ENCODE data around the gene ANO8. TPM values are rescaled to one million over a fixed set of nuclear protein-coding genes. Genes with fewer than 3 reads are reported as not detected.
"Not testable (repeated sequence)": the region's sequence is repeated elsewhere in the genome, so short reads cannot be mapped to it uniquely, and the experiment has no call there.

ANO8 gene
- total RNA-seq, 1 donor: 5.1 TPM

DNA sequence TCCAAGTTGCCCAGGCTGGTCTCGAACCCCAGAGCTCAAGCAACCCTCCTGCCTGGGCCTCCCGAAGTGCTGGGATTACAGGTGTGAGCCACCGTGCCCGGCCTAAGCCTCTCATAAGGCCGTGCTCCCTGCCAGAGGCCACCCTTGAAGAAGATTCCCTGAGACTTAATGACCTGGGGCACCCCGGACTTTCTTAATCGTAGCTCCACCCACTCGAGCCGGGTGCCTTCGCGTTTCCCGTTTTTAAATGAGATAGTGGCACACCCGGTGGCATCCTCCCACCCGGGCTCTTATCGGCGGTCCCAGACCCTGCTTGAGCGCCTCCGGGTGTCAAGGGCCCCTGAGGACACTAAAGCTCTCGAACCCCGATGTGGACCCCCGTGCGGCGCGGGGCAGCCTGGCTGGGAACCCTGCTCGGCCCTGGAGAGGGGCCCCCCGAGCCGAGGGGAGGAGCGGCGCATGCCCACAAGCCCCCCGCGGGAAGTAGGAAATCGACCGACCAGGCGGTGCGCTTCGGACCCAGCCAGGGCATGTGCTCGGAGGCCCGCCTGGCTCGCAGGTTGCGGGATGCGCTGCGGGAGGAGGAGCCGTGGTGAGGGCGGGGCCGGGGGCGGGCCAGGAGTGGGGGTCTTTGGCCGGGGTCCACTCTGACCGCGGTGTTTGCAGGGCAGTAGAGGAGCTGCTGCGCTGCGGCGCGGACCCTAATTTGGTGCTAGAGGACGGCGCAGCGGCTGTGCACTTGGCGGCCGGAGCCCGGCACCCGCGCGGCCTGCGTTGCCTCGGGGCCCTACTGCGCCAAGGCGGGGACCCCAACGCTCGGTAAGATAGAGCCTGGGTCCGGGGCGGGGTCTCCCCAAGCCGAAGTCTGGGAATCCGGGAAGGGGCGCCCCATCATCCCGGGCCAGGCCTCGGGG, 53.0 kb downstream of the ANO8 start, which contains the start of gene ANKLE1:
Gene ANKLE1, plus strand, starts transcription at position 511 of the 914 bp plus-strand sequence. Its CDS starts 20 bp downstream, at position 531.
- peak; percentile 76 for DNase-seq (ENCODE audit: insufficient read length, low spot score, missing footprints)

DNA sequence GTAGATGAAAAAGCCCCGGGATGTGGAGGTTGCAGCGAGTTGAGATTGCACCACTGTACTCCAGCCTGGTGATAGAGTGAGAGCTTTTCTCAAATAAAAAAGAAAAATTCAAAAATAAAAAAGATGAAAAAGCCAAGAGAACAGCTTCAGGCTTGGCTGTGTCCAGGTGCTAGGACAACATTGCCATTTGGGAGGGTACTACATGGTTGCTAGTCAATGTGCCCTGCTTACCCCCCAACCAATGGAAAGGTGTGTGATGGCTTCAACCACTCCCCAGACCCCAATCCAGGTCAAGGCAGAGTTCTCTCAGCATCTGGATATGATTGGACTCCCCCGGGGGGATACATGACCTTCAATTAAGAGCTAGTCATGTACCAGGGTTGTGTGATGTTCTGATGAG, 55.2 kb downstream of the ANO8 start:
- TF ChIP-seq, protein P1, sequence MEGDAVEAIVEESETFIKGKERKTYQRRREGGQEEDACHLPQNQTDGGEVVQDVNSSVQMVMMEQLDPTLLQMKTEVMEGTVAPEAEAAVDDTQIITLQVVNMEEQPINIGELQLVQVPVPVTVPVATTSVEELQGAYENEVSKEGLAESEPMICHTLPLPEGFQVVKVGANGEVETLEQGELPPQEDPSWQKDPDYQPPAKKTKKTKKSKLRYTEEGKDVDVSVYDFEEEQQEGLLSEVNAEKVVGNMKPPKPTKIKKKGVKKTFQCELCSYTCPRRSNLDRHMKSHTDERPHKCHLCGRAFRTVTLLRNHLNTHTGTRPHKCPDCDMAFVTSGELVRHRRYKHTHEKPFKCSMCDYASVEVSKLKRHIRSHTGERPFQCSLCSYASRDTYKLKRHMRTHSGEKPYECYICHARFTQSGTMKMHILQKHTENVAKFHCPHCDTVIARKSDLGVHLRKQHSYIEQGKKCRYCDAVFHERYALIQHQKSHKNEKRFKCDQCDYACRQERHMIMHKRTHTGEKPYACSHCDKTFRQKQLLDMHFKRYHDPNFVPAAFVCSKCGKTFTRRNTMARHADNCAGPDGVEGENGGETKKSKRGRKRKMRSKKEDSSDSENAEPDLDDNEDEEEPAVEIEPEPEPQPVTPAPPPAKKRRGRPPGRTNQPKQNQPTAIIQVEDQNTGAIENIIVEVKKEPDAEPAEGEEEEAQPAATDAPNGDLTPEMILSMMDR (IDR thresholded peaks at IDR 0.05; ENCODE audit: extremely low read depth, low read depth, low read length): no peak
- DNase-seq (ENCODE audit: insufficient read length, low spot score, missing footprints): no peak
- H3K27ac ChIP-seq (ENCODE audit: low read depth, low read length): no peak overlapping the region
- H3K36me3 ChIP-seq (ENCODE audit: insufficient read depth, low read length): peaks cover 21% of the 10 kb centered on the region
- no peak overlapping the region for H3K4me2 ChIP-seq (ENCODE audit: insufficient read depth, low read length)
- no peaks in the 10 kb centered on the region for H3K79me2 ChIP-seq (ENCODE audit: insufficient read depth, low read length)
- H4K20me1 ChIP-seq (ENCODE audit: insufficient read depth, low read length): peaks cover 3% of the 10 kb centered on the region
- peaks cover 7% of the 10 kb centered on the region for H3K4me1 ChIP-seq (ENCODE audit: insufficient read depth, low read length)
- no peaks in the 10 kb centered on the region for H3K27me3 ChIP-seq (ENCODE audit: insufficient read depth, low read length)
- H3K9me3 ChIP-seq (ENCODE audit: low read depth, low read length): no peaks in the 10 kb centered on the region
- no peak overlapping the region for H3K4me3 ChIP-seq (ENCODE audit: insufficient read depth, low read length)
- H2AFZ ChIP-seq (ENCODE audit: low read length): no peak overlapping the region

More for the DNA sequence above, 53.0 kb downstream of the ANO8 start, which contains the start of gene ANKLE1:
- Histone ChIP-seq H3K79me2 (ENCODE audit: insufficient read depth, low read length) (no peaks in the 10 kb centered on the region), H3K36me3 (ENCODE audit: insufficient read depth, low read length) (peaks cover 2% of the 10 kb centered on the region), H3K4me3 (ENCODE audit: insufficient read depth, low read length) (peak within 1 kb of the TSS; percentile 65), H3K9me3 (ENCODE audit: low read depth, low read length) (no peaks in the 10 kb centered on the region), H2AFZ (ENCODE audit: low read length) (peak within 1 kb of the TSS; percentile 77), H3K27me3 (ENCODE audit: insufficient read depth, low read length) (no peaks in the 10 kb centered on the region), H3K4me1 (ENCODE audit: insufficient read depth, low read length) (peaks cover 7% of the 10 kb centered on the region), H3K4me2 (ENCODE audit: insufficient read depth, low read length) (peak within 1 kb of the TSS; percentile 84), H4K20me1 (ENCODE audit: insufficient read depth, low read length) (peaks cover 3% of the 10 kb centered on the region), H3K27ac (ENCODE audit: low read depth, low read length) (no peak within 1 kb of the TSS)
- TF ChIP-seq, protein P1 (IDR thresholded peaks at IDR 0.05; ENCODE audit: extremely low read depth, low read depth, low read length): no peak

DNA sequence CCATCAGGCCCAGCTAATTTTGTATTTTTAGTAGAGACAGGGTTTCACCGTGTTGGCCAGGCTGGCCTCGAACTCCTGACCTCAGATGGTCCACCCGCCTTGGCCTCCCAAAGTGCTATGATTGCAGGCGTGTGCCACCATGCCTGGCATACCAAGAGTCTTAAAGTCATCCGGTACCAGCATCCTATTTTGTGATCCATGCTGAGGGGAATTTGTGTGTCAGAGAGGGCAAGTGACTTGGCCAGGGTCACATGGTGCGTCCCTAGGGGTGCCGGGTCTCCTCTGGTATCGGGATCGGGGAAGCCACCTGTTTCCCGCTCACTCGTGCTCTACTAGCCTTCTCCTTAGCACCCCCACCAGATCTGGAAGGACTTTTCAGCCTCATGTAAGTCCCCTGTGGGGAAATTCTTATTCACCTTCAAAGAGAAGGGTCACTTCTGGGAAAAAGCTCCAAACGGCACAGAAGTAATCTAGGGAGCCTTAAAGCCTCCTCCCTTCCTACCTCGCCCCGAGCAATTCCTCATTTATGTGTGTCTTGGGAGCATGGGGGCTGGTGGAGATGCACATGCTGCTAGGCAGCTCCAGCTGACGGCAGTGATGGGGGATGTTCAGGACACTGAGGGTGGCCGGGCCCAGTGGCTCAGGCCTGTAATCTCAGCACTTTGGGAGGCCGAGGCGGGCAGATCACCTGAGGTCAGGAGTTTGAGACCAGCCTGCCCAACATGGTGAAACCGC, 59.0 kb downstream of the ANO8 start:
- peaks cover 38% of the 10 kb centered on the region for H3K36me3 ChIP-seq (ENCODE audit: insufficient read depth, low read length)
- peaks cover 3% of the 10 kb centered on the region for H4K20me1 ChIP-seq (ENCODE audit: insufficient read depth, low read length)
- H3K27me3 ChIP-seq (ENCODE audit: insufficient read depth, low read length): no peaks in the 10 kb centered on the region
- TF ChIP-seq, protein P1 (IDR thresholded peaks at IDR 0.05; ENCODE audit: extremely low read depth, low read depth, low read length): no peak
- H3K9me3 ChIP-seq (ENCODE audit: low read depth, low read length): no peaks in the 10 kb centered on the region
- H3K27ac ChIP-seq (ENCODE audit: low read depth, low read length): no peak overlapping the region
- no peak overlapping the region for H3K4me2 ChIP-seq (ENCODE audit: insufficient read depth, low read length)
- H3K79me2 ChIP-seq (ENCODE audit: insufficient read depth, low read length): no peaks in the 10 kb centered on the region
- no peak overlapping the region for H3K4me3 ChIP-seq (ENCODE audit: insufficient read depth, low read length)
- H3K4me1 ChIP-seq (ENCODE audit: insufficient read depth, low read length): no peaks in the 10 kb centered on the region
- H2AFZ ChIP-seq (ENCODE audit: low read length): no peak overlapping the region
- no peak for DNase-seq (ENCODE audit: insufficient read length, low spot score, missing footprints)

DNA sequence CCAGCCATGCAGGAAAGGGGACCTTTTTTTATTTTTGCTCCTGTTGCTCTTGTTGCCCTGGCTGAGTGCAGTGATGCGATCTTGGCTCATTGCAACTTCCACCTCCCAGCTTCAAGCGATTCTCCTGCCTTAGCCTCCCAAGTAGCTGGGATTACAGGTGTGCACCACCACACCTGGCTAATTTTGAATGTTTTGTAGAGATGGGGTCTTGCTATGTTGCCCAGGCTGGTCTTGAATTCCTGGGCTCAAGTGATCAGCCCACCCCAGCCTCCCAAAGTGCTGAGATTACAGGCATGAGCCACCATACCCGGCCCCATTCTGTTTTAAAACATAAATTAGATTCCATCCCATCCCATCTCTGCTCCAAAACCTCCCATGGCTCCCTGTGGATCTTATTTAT, 59.8 kb downstream of the ANO8 start:
- not testable (repeated sequence) for H3K27ac ChIP-seq (ENCODE audit: low read depth, low read length); H3K4me3 ChIP-seq (ENCODE audit: insufficient read depth, low read length); DNase-seq (ENCODE audit: insufficient read length, low spot score, missing footprints); H3K79me2 ChIP-seq (ENCODE audit: insufficient read depth, low read length); H3K9me3 ChIP-seq (ENCODE audit: low read depth, low read length); H3K4me1 ChIP-seq (ENCODE audit: insufficient read depth, low read length); H3K27me3 ChIP-seq (ENCODE audit: insufficient read depth, low read length); H3K4me2 ChIP-seq (ENCODE audit: insufficient read depth, low read length); H2AFZ ChIP-seq (ENCODE audit: low read length); H4K20me1 ChIP-seq (ENCODE audit: insufficient read depth, low read length)
- H3K36me3 ChIP-seq (ENCODE audit: insufficient read depth, low read length): peaks cover 38% of the 10 kb centered on the region

Other genes with a start within 250 kb of the ANO8 start
- 22.4 and 25.7 TPM in 2 replicates for gene USE1, start 119.5 kb downstream of the ANO8 start, total RNA-seq
- gene OCEL1, start 108.6 kb downstream of the ANO8 start, total RNA-seq: 2.4 and 3.3 TPM in 2 replicates
- gene NR2F6, start 88.9 kb downstream of the ANO8 start, total RNA-seq: 29.5 and 32.2 TPM in 2 replicates
- not detected in 2 replicates for gene USHBP1, start 70.1 kb downstream of the ANO8 start, total RNA-seq
- 74.8 and 76.7 TPM in 2 replicates for gene BABAM1, start 67.4 kb downstream of the ANO8 start, total RNA-seq
- not detected in 2 replicates for gene ANKLE1, start 53.0 kb downstream of the ANO8 start, total RNA-seq
- gene ABHD8, start 31.4 kb downstream of the ANO8 start, total RNA-seq: 12.7 and 14.8 TPM in 2 replicates
- 21.8 and 40.5 TPM in 2 replicates for gene MRPL34, start 29.0 kb downstream of the ANO8 start, total RNA-seq
- 8.5 and 11.6 TPM in 2 replicates for gene DDA1, start 25.3 kb downstream of the ANO8 start, total RNA-seq
- gene GTPBP3, start 2.7 kb upstream of the ANO8 start, total RNA-seq: 10.9 and 14.7 TPM in 2 replicates
- not detected in 2 replicates for gene PLVAP, start 42.5 kb upstream of the ANO8 start, total RNA-seq
- gene CCDC194, start 59.3 kb upstream of the ANO8 start, total RNA-seq: not detected in 2 replicates
- 10.1 and 13.8 TPM in 2 replicates for gene BST2, start 70.8 kb upstream of the ANO8 start, total RNA-seq
- gene MVB12A, start 85.2 kb upstream of the ANO8 start, total RNA-seq: 41.3 and 50.7 TPM in 2 replicates
- not detected in 2 replicates for gene TMEM221, start 113.8 kb upstream of the ANO8 start, total RNA-seq
- not detected in 2 replicates for gene NXNL1, start 126.1 kb upstream of the ANO8 start, total RNA-seq
- gene SLC27A1, start 135.7 kb upstream of the ANO8 start, total RNA-seq: 47.4 and 64.4 TPM in 2 replicates
- gene PGLS, start 176.8 kb upstream of the ANO8 start, total RNA-seq: 84.6 and 98.1 TPM in 2 replicates
- 106 and 108 TPM in 2 replicates for gene COLGALT1, start 220.8 kb upstream of the ANO8 start, total RNA-seq

Measured in osteoblast (primary cell).